HG03575 (cell line): ENCODE results near the gene TOLLIP.

Experiments
- ATAC-seq: cut with Tn5 transposase; IDR thresholded peaks from one replicate; pipeline ENCODE4 v1.9.1; 2021; ENCODE audit not compliant: unreplicated experiment, insufficient number of reproducible peaks, low FRiP score; ENCODE audit errors: extremely low read depth

The TOLLIP gene

GRCh38 chr11:1327064-1327460 is 17.6 kb upstream of the TOLLIP start:
- no peak for ATAC-seq

- ATAC-seq, result no peak
Measured at GRCh38 chr11:1326435-1327063, 17.1 kb upstream of the TOLLIP start.

- no peak for ATAC-seq
Measured at GRCh38 chr11:1323774-1324173, 14.3 kb upstream of the TOLLIP start.

GRCh38 chr11:1317993-1318392 is 8.6 kb upstream of the TOLLIP start:
- ATAC-seq, result no peak

GRCh38 chr11:1317432-1317831 is 8.0 kb upstream of the TOLLIP start:
- ATAC-seq, result no peak

GRCh38 chr11:1310772-1311468 is 1.5 kb upstream of the TOLLIP start:
- ATAC-seq, result no peak

GRCh38 chr11:1310318-1310687 is 871 bp upstream of the TOLLIP start:
- ATAC-seq, result no peak

- ATAC-seq, result no peak
Measured at GRCh38 chr11:1308743-1309497, 512 bp downstream of the TOLLIP start.

GRCh38 chr11:1307998-1308742 is 1.3 kb downstream of the TOLLIP start:
- ATAC-seq, result no peak

GRCh38 chr11:1307163-1307870 is 2.1 kb downstream of the TOLLIP start:
- ATAC-seq, result no peak

- no peak for ATAC-seq
Measured at GRCh38 chr11:1306186-1307162, 3.0 kb downstream of the TOLLIP start.

GRCh38 chr11:1305501-1306056 is 3.9 kb downstream of the TOLLIP start:
- ATAC-seq, result no peak

GRCh38 chr11:1305063-1305495 is 4.4 kb downstream of the TOLLIP start:
- no peak for ATAC-seq

GRCh38 chr11:1304380-1304779 is 5.1 kb downstream of the TOLLIP start:
- ATAC-seq, result no peak

- no peak for ATAC-seq
Measured at GRCh38 chr11:1303973-1304372, 5.5 kb downstream of the TOLLIP start.

- no peak for ATAC-seq
Measured at GRCh38 chr11:1303126-1303821, 6.2 kb downstream of the TOLLIP start.
